Measurements from ENCODE around the gene POTEI.
"Not testable (repeated sequence)": the region's sequence is repeated elsewhere in the genome, so short reads cannot be mapped to it uniquely, and the experiment has no call there.

Gene POTEI

DNA sequence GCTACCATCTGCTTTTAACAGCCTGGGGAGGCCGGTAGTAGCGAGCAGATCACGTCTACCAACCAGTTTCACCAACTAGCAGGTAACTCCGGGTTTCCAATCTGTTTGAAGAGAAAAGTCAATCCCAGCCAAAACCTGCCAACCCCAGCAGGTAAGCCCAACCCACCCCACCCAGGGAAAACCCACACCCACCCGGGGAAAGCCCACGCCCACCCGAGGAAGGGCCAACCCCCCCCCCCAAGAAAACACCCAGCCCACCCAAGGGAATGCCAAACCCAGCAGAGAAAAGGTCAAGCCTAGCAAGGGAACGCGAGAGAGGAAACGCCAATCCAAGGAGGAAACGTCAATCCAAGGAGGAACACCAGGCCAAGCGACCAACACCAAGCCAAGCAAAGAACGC, at the start of gene POTEI:
POTEI (minus strand) TSS at position 101 of the 400 bp plus-strand sequence; CDS start at position 8, 93 bp downstream.
- H3K9me3 Mint-ChIP-seq; H3K27ac Mint-ChIP-seq; H3K4me3 Mint-ChIP-seq; H3K36me3 Mint-ChIP-seq (ENCODE audit: low read depth); H3K4me1 Mint-ChIP-seq (ENCODE audit: low read depth); H3K27me3 Mint-ChIP-seq (ENCODE audit: low read depth): not testable (repeated sequence)

DNA sequence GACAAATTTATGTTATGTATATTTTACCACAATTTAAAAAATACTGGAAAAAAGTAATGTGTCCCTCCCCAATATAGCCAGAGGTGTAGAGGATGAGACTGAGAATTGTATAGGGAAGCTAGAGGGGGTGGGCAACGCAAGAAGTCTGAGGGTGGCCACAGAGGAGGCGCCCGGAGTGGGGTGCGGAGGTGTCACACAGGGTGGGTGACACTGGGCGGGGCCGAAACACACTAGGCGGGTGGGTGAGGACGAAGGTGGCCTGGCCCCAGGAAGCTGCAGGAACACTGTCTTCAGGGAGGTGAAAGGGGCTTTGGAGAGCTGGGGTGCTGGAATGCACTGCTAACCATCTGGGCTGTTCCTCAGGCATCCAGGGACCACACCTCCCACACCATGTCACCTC, 47.3 kb upstream of the POTEI start:
- not testable (repeated sequence) for H3K27me3 Mint-ChIP-seq (ENCODE audit: low read depth); H3K9me3 Mint-ChIP-seq; H3K4me3 Mint-ChIP-seq; H3K4me1 Mint-ChIP-seq (ENCODE audit: low read depth); H3K27ac Mint-ChIP-seq; H3K36me3 Mint-ChIP-seq (ENCODE audit: low read depth)

DNA sequence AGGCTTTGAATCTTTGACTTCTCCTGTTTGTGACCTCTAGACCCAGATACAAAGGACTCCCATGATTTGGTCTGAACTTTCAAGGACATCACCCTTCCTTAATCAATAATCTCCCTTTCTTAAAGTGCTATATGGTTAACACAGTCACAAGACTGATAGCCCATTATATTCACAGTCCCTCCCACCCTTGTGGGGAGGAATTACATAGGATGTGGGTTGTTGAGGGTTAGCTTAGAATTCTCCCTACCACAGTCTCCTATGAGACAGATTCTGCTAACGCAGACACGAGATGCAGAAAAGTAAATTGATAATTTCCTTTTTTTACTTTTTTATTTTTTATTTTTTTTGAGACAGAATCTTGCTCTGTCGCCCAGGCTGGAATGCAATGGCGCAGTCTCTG, 45.0 kb upstream of the POTEI start:
- not testable (repeated sequence) for H3K9me3 Mint-ChIP-seq; H3K27me3 Mint-ChIP-seq (ENCODE audit: low read depth); H3K4me3 Mint-ChIP-seq; H3K36me3 Mint-ChIP-seq (ENCODE audit: low read depth); H3K27ac Mint-ChIP-seq; H3K4me1 Mint-ChIP-seq (ENCODE audit: low read depth)

DNA sequence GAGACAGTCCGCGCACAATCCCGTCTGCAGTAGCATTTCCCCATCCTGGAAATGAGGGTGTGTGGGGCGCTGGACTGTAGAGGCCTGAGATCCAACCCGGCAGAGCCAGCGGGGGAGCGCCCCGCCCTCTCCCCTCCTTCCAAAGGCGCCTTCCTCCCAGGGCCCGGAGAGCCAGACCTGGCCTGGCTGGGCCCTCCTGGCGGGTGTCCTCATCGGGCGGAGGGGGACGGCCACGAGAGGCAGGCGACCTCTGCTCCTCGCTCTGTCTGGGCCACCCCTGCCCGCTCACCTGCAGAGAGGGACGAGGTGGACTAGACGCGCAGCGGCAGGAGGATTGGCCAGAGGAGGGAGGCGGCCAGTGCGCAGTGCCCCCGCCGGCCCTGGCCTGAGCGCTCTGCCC, 40.3 kb upstream of the POTEI start:
- H3K4me1 Mint-ChIP-seq (ENCODE audit: low read depth); H3K9me3 Mint-ChIP-seq; H3K36me3 Mint-ChIP-seq (ENCODE audit: low read depth); H3K4me3 Mint-ChIP-seq; H3K27me3 Mint-ChIP-seq (ENCODE audit: low read depth); H3K27ac Mint-ChIP-seq: not testable (repeated sequence)

DNA sequence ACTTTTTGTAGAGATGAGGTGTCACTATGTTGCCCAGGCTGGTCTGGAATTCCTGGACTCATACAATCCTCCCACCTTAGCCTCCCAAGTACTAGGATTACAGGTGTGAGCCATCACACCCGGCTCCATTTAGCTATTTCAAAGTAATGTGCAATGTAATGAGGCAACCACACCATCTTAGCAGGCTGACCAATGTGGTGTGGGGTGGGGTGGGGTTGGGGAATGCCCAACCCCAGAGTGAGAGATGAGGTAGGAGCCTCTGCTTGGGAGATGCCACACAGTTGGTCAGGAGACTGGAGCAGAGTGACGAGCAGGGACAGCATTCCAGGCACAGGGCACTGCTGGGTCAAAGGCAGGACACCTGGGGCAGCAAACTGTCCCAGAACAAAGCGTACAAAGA, 39.3 kb upstream of the POTEI start:
- H3K27ac Mint-ChIP-seq; H3K9me3 Mint-ChIP-seq; H3K36me3 Mint-ChIP-seq (ENCODE audit: low read depth); H3K4me3 Mint-ChIP-seq; H3K4me1 Mint-ChIP-seq (ENCODE audit: low read depth); H3K27me3 Mint-ChIP-seq (ENCODE audit: low read depth): not testable (repeated sequence)

DNA sequence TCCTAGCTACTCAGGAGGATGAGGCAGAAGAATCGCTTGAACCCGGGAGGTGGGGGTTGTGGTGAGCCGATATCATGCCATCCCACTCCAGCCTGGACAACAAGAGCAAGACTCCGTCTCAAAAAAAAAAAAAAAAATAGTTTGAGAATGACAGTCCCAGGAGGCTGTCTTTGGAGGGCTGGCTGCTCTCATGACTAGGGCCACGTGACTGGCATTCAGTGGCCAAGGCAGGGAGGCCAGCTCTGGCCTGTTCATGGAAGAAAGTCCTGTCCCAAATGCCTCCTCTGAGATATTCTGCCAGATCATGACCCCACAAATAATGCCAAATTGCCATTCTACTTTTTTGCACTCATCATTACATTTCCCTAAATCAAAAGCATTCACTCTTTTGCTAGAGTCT, 35.9 kb upstream of the POTEI start:
- H3K4me1 Mint-ChIP-seq (ENCODE audit: low read depth); H3K27me3 Mint-ChIP-seq (ENCODE audit: low read depth); H3K36me3 Mint-ChIP-seq (ENCODE audit: low read depth); H3K4me3 Mint-ChIP-seq; H3K27ac Mint-ChIP-seq; H3K9me3 Mint-ChIP-seq: not testable (repeated sequence)

DNA sequence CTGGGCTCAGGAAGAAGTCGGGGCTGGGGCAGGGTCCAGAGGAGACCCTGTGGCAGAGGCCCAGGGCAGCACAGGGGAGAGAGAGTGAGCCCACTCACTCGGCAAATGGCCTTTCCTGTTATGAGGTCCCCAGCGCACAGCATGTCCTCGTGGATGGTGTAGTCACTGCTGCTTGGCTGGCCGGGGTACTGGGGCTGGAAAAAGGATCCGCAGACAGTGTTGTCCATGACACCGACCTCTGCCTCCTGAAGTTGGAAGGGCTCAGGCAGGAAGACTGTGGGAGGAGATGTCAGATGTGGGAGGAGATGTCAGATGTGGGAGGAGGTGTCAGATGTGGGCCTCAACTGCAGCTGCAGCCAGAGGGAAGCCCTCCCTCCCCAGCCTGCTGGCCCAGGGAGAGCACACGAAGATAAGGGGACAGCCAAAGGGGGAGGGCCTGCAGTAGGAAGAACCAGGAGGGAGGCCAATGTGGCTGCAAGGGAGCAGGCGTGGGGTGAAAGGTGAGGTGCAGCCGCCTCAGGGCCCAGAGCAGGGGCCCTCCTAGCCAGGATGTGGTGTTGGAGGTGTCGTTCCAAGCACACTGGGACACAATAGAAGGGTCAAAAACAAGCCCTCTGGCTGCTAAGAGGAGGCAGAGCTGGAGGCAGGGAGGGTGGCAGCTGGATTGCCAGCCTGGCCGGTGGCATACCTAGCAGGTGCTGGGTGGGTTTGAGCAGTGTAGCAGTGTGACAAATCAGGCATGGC, 34.8 kb upstream of the POTEI start:
- H3K27ac Mint-ChIP-seq; H3K9me3 Mint-ChIP-seq; H3K36me3 Mint-ChIP-seq (ENCODE audit: low read depth); H3K27me3 Mint-ChIP-seq (ENCODE audit: low read depth); H3K4me1 Mint-ChIP-seq (ENCODE audit: low read depth); H3K4me3 Mint-ChIP-seq: not testable (repeated sequence)

DNA sequence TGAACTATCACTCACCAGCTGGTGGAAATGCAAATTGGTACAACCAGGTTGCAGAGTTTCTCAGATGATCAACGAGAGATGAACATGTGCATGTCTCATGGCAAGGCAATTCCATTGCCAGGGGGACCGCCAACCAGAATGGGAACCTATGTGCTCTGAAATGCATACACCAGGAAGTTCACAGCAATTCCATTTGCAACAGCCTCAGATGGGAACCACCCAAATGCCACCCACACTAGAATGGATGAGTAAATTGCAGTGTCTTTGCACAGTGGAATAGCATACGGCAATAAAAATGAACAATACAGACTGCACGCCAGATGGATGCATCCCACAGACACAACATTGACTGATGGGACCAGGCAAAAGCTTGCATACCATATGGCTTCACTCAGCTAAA, 33.7 kb upstream of the POTEI start:
- H3K36me3 Mint-ChIP-seq (ENCODE audit: low read depth); H3K4me3 Mint-ChIP-seq: not testable (repeated sequence)

DNA sequence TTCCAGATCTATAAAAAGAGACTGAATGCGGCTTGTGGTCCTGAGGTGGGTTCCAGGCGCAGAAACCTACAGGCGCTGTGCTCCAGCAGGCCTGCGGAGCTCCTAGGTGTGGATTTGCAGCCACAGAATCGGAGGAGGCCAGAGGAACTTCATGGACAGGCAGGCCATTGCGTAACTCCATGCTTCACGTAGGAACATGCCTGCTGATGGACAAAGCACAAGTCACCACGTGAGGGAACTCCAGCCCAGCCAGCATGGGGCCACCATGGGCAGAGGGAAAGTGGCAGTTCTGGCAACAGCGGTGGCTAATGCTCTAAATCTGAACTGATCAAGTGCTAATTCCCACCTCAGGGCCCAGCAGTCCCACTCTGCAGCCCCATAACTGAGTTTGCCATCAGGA, 29.1 kb upstream of the POTEI start:
- H3K4me1 Mint-ChIP-seq (ENCODE audit: low read depth); H3K9me3 Mint-ChIP-seq; H3K4me3 Mint-ChIP-seq; H3K27me3 Mint-ChIP-seq (ENCODE audit: low read depth); H3K36me3 Mint-ChIP-seq (ENCODE audit: low read depth); H3K27ac Mint-ChIP-seq: not testable (repeated sequence)

More for the DNA sequence above, 33.7 kb upstream of the POTEI start:
- H3K27ac Mint-ChIP-seq; H3K27me3 Mint-ChIP-seq (ENCODE audit: low read depth); H3K4me1 Mint-ChIP-seq (ENCODE audit: low read depth); H3K9me3 Mint-ChIP-seq: not testable (repeated sequence)

DNA sequence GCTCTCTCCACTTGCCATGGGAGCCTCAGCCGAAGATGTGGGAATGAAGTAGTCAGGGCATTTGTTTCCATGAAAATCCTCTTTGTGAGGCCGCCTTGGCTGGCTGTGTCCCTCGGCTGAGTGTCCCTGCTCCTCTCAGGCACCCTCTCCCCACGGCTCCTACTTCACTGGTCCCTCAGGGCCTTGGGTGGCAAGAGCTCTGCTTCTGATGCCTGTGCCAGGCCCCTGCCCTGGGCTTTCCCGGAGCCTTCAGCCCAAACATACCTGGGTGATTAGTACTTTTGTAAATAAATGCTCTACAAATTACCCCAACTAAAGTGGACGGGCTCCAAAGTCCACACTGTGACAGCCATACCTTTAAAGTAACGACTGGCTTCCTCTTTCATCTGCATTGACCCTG, 27.5 kb upstream of the POTEI start:
- not testable (repeated sequence) for H3K9me3 Mint-ChIP-seq; H3K4me3 Mint-ChIP-seq; H3K36me3 Mint-ChIP-seq (ENCODE audit: low read depth); H3K4me1 Mint-ChIP-seq (ENCODE audit: low read depth); H3K27me3 Mint-ChIP-seq (ENCODE audit: low read depth); H3K27ac Mint-ChIP-seq

DNA sequence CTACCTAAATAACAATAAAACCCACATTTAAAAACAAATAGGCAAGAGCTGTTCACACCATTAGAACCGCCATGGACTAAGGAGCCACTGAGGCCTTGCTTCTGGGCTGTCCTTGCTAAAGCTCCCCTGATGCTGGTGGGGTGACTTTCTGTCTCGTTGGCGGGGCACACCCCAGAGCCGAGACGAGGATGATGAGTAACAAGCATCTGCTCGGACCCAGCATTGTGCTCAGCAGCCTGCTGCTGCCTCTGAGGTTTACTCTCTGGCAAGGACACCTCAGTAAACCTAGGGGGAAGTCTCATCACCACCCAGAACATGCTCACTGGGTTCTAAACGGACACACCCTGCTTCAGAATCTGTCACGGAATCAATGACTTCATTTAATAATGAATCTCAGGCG, 22.5 kb upstream of the POTEI start:
- H3K36me3 Mint-ChIP-seq (ENCODE audit: low read depth); H3K4me3 Mint-ChIP-seq; H3K27me3 Mint-ChIP-seq (ENCODE audit: low read depth); H3K4me1 Mint-ChIP-seq (ENCODE audit: low read depth); H3K27ac Mint-ChIP-seq; H3K9me3 Mint-ChIP-seq: not testable (repeated sequence)

DNA sequence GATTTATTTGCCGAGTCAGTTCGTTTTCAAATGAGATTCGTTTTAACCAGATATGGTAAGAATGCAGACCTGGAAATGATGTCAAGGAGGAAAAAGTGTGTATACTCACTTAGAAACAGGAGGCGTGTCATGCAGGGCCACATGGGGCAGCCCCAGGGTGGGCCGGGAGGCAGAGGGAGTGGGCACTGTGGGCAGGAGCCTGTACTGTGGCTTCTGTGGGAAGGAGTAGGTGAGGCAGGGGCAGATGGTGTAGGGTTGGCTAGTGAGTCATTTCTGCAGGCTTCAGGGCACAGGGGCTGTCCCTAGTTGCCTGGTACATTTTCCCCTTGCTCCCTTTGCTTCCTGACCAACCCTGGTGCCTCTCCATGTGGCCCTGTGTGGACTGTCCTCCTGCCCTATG, 22.1 kb upstream of the POTEI start:
- not testable (repeated sequence) for H3K36me3 Mint-ChIP-seq (ENCODE audit: low read depth); H3K4me1 Mint-ChIP-seq (ENCODE audit: low read depth); H3K9me3 Mint-ChIP-seq; H3K4me3 Mint-ChIP-seq; H3K27ac Mint-ChIP-seq; H3K27me3 Mint-ChIP-seq (ENCODE audit: low read depth)

DNA sequence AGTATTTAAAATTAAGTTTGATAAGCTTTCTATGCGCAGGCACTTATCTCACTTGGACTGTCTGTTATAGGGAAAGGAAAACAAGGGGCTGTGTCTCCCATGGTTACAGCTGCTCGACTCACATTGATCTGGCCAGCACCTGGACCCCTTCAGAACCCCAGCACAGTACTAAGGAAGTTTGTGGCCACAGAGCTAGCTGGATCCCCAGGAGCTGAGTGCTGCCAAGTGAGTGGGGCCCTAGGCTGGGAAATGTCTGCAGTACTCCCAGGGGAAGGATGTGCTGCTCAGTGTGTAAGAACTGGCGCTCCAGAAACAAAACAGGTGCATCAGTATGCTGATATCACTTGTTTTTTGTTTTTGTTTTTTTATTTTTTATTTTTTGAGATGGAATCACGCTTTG, 21.1 kb upstream of the POTEI start:
- H3K9me3 Mint-ChIP-seq; H3K4me1 Mint-ChIP-seq (ENCODE audit: low read depth); H3K27ac Mint-ChIP-seq; H3K4me3 Mint-ChIP-seq; H3K27me3 Mint-ChIP-seq (ENCODE audit: low read depth); H3K36me3 Mint-ChIP-seq (ENCODE audit: low read depth): not testable (repeated sequence)

DNA sequence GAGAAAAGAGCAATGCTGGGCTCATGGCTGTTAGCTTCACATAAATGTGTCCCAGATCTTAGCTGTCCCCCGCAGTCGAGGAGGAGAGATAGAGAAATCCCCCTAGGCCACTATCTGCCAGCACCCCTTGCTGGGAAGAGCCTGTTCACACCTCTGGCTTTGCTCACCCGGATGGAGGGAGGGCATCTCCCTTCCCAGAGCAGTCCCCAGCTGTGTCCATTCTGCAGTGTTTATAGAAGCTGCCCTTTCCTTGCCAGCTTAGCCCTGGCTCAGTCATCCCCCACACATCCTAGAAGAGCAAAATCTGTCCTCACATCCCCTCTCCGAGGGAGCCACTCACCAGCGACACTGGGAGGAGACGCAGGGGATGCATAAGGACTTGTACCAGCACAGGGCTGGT, 20.4 kb upstream of the POTEI start:
- H3K36me3 Mint-ChIP-seq (ENCODE audit: low read depth); H3K4me1 Mint-ChIP-seq (ENCODE audit: low read depth); H3K27me3 Mint-ChIP-seq (ENCODE audit: low read depth); H3K9me3 Mint-ChIP-seq; H3K4me3 Mint-ChIP-seq; H3K27ac Mint-ChIP-seq: not testable (repeated sequence)

DNA sequence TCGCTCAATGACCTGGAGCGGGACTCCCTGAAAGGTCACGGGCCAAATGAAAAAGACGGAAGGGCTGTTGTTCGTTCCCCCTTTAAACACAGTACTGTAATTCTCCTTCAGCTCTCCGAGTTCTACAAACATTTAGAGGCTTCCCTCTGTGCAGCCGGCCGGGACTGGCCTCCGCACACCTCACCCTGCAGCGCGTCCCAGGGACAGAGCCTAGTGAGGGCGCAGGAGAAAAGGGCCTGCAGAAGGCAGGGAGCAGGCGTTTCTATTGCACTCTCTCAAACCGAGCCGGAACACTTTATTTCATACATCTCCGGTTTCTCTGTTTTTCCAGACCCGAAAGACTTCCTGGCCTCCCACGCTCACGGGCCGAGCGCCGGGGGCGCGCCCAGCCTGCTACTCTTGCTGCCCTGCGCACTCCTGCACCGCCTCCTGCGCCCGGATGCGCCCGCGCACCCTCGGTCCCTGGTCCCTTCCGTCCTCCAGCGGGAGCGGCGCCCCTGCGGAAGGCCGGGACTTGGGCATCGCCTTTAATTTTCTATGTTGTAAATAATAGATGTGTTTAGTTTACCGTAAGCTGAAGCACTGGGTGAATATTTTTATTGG, 18.3 kb upstream of the POTEI start:
- not testable (repeated sequence) for H3K9me3 Mint-ChIP-seq; H3K27ac Mint-ChIP-seq; H3K4me1 Mint-ChIP-seq (ENCODE audit: low read depth); H3K36me3 Mint-ChIP-seq (ENCODE audit: low read depth); H3K27me3 Mint-ChIP-seq (ENCODE audit: low read depth); H3K4me3 Mint-ChIP-seq

DNA sequence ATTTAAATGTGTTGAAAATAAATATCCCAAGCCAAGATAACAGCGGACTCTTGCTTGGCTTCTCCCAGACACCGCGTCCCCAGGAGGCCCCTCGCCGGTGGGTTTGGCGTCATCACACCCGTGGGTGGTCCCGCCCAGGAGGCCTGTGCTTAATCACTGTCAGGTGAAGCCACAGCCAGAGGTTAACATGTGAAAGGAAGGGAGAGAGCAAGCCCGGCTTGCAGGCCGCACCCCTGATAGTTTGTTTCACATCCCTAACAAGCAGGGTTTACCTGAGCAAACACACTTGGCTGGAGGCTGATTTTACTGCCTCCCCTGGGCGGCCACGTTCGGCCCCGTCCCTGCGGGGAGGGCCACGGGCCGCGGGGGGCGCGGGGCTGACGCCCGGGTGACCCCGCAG, 13.3 kb upstream of the POTEI start:
- H3K27ac Mint-ChIP-seq; H3K9me3 Mint-ChIP-seq; H3K27me3 Mint-ChIP-seq (ENCODE audit: low read depth); H3K4me1 Mint-ChIP-seq (ENCODE audit: low read depth); H3K4me3 Mint-ChIP-seq; H3K36me3 Mint-ChIP-seq (ENCODE audit: low read depth): not testable (repeated sequence)
